SK-N-MC (cell line): ENCODE results near the gene MED29.
A peak's percentile ranks its signal among the peaks of the same experiment; 100 is the strongest.

Experiments
- EZH2 ChIP-seq: fragments of 200-600 bp; sonication (generic); IDR thresholded peaks from one replicate; pipeline ENCODE4 v1.6.1; 2017; ENCODE audit warnings: antibody characterized with exemption
- POLR2AphosphoS5 ChIP-seq: IDR thresholded peaks from 2 replicates; pipeline ENCODE4 v1.6.1; 2012; ENCODE audit warnings: mild to moderate bottlenecking, low read depth, low read length, borderline replicate concordance

- no peak for TF ChIP-seq EZH2
- peak; percentile 48; the same call in 1 of the 2 replicates for TF ChIP-seq POLR2AphosphoS5
Observed at GRCh38 chr19:39409208-39410016, 18.2 kb downstream of the MED29 start.
